SJSA1 (cell line): ENCODE measurements around the gene CARS2. TPM values are rescaled to one million over a fixed set of nuclear protein-coding genes. Genes with fewer than 3 reads are reported as not detected.
A peak's percentile ranks its signal among the peaks of the same experiment; 100 is the strongest.
"Not testable (repeated sequence)": the region's sequence is repeated elsewhere in the genome, so short reads cannot be mapped to it uniquely, and the experiment has no call there.

Experiments used
- DNase-seq, 2 experiments: peaks; one replicate each; pipeline ENCODE4 v3.0.0-alpha.2; 2015 to 2020; ENCODE audit warnings: low spot score in 2 of 2, low read depth in 1 of 2
- H3K27ac ChIP-seq: fragments of 250-450 bp; sonication (Bioruptor Pico); 2 replicates; pipeline ENCODE4 v1.5.1; 2020; ENCODE audit warnings: mild to moderate bottlenecking, moderate library complexity
- H3K27me3 ChIP-seq: fragments of 250-450 bp; sonication (Bioruptor Pico); replicated peaks from 2 replicates; pipeline ENCODE4 v1.5.1; 2020; ENCODE audit warnings: mild to moderate bottlenecking, moderate library complexity
- H3K36me3 ChIP-seq: fragments of 250-450 bp; sonication (Bioruptor Pico); 2 replicates; pipeline ENCODE4 v1.5.1; 2020; ENCODE audit warnings: mild to moderate bottlenecking
- H3K4me1 ChIP-seq: fragments of 250-450 bp; sonication (Bioruptor Pico); replicated peaks from 2 replicates; pipeline ENCODE4 v1.6.1; 2021; ENCODE audit warnings: mild to moderate bottlenecking
- H3K4me3 ChIP-seq: fragments of 250-450 bp; sonication (Bioruptor Pico); 2 replicates; pipeline ENCODE4 v1.5.1; 2020; ENCODE audit warnings: mild to moderate bottlenecking
- H3K9me3 ChIP-seq: fragments of 250-450 bp; sonication (Bioruptor Pico); replicated peaks from 2 replicates; pipeline ENCODE4 v1.5.1; 2020; ENCODE audit warnings: mild to moderate bottlenecking
- total RNA-seq: library from RNA; depleted of rRNA; stranded (reverse); fragments of >200 nt; shearing (Covaris generic); gene quantifications from 2 replicates; pipeline ENCODE4 v1.2.3, GENCODE V29; 2014

The CARS2 gene
- total RNA-seq, 1 experiment from 2014 or later = 360 TPM

GRCh38 chr13:110700641-110701040 is 5.3 kb downstream of the CARS2 start:
- no peak for DNase-seq
- Histone ChIP-seq H3K4me3 (no peak overlapping the region), H3K27me3 (no peaks in the 10 kb centered on the region), H3K36me3 (peaks cover 93% of the 10 kb centered on the region), H3K9me3 (no peaks in the 10 kb centered on the region), H3K27ac (no peak overlapping the region), H3K4me1 (peaks cover 11% of the 10 kb centered on the region)

- H3K27ac ChIP-seq = no peak overlapping the region
- H3K4me1 ChIP-seq = peaks cover 9% of the 10 kb centered on the region
- no peak overlapping the region for H3K4me3 ChIP-seq
- H3K27me3 ChIP-seq = no peaks in the 10 kb centered on the region
- DNase-seq = peak in 1 of 2 experiments; percentile 76
- H3K9me3 ChIP-seq = no peaks in the 10 kb centered on the region
- H3K36me3 ChIP-seq = peaks cover 95% of the 10 kb centered on the region
Measured at GRCh38 chr13:110700186-110700585, 5.7 kb downstream of the CARS2 start.

- no peaks in the 10 kb centered on the region for H3K9me3 ChIP-seq
- peak in 1 of 2 experiments; percentile 69 for DNase-seq
- peaks cover 2% of the 10 kb centered on the region for H3K4me1 ChIP-seq
- H3K27me3 ChIP-seq = no peaks in the 10 kb centered on the region
- H3K27ac ChIP-seq = no peak overlapping the region
- H3K4me3 ChIP-seq = no peak overlapping the region
- H3K36me3 ChIP-seq = peaks cover 96% of the 10 kb centered on the region
Measured at GRCh38 chr13:110699148-110700145, 6.5 kb downstream of the CARS2 start.

GRCh38 chr13:110698689-110699088 is 7.2 kb downstream of the CARS2 start:
- H3K9me3 ChIP-seq = no peaks in the 10 kb centered on the region
- DNase-seq = peak in 1 of 2 experiments; percentile 55
- no peaks in the 10 kb centered on the region for H3K4me1 ChIP-seq
- H3K4me3 ChIP-seq = no peak overlapping the region
- no peak overlapping the region for H3K27ac ChIP-seq
- H3K27me3 ChIP-seq = no peaks in the 10 kb centered on the region
- peaks cover 96% of the 10 kb centered on the region for H3K36me3 ChIP-seq

GRCh38 chr13:110697842-110698241 is 8.1 kb downstream of the CARS2 start:
- Histone ChIP-seq H3K27ac (no peak overlapping the region), H3K4me3 (no peak overlapping the region), H3K9me3 (no peaks in the 10 kb centered on the region), H3K36me3 (peaks cover 94% of the 10 kb centered on the region), H3K4me1 (no peaks in the 10 kb centered on the region), H3K27me3 (no peaks in the 10 kb centered on the region)
- DNase-seq = peak in 1 of 2 experiments; percentile 56

- Histone ChIP-seq H3K9me3 (no peaks in the 10 kb centered on the region), H3K36me3 (peaks cover 86% of the 10 kb centered on the region), H3K4me1 (no peaks in the 10 kb centered on the region), H3K27me3 (no peaks in the 10 kb centered on the region), H3K4me3 (no peak overlapping the region), H3K27ac (no peak overlapping the region)
- peak in 1 of 2 experiments; percentile 73 for DNase-seq
Measured at GRCh38 chr13:110696776-110697175, 9.1 kb downstream of the CARS2 start.

- H3K27ac ChIP-seq, H3K9me3 ChIP-seq, H3K27me3 ChIP-seq, H3K4me3 ChIP-seq, H3K4me1 ChIP-seq: not testable (repeated sequence)
- peak in 1 of 2 experiments; percentile 61 for DNase-seq
- H3K36me3 ChIP-seq = peaks cover 85% of the 10 kb centered on the region
Measured at GRCh38 chr13:110695774-110696173, 10.1 kb downstream of the CARS2 start.

GRCh38 chr13:110690516-110690915 is 15.4 kb downstream of the CARS2 start:
- Histone ChIP-seq H3K27me3 (no peaks in the 10 kb centered on the region), H3K4me3 (no peak overlapping the region), H3K9me3 (no peaks in the 10 kb centered on the region), H3K36me3 (peaks cover 83% of the 10 kb centered on the region), H3K27ac (no peak overlapping the region), H3K4me1 (peaks cover under 1% of the 10 kb centered on the region; the same call in 1 of the 2 replicates)
- DNase-seq = peak in 1 of 2 experiments; percentile 70

GRCh38 chr13:110689711-110690110 is 16.2 kb downstream of the CARS2 start:
- Histone ChIP-seq H3K4me3 (no peak overlapping the region), H3K27ac (no peak overlapping the region), H3K4me1 (peaks cover 3% of the 10 kb centered on the region; the same call in 1 of the 2 replicates), H3K9me3 (no peaks in the 10 kb centered on the region), H3K27me3 (no peaks in the 10 kb centered on the region), H3K36me3 (peaks cover 85% of the 10 kb centered on the region)
- DNase-seq = peak in 1 of 2 experiments; percentile 65

GRCh38 chr13:110689041-110689440 is 16.9 kb downstream of the CARS2 start:
- Histone ChIP-seq H3K4me1 (peaks cover 3% of the 10 kb centered on the region; the same call in 1 of the 2 replicates), H3K9me3 (no peaks in the 10 kb centered on the region), H3K4me3 (no peak overlapping the region), H3K36me3 (peaks cover 85% of the 10 kb centered on the region), H3K27ac (no peak overlapping the region), H3K27me3 (no peaks in the 10 kb centered on the region)
- peak in 1 of 2 experiments; percentile 71 for DNase-seq

- no peak overlapping the region for H3K4me3 ChIP-seq
- no peaks in the 10 kb centered on the region for H3K9me3 ChIP-seq
- H3K27ac ChIP-seq = no peak overlapping the region
- H3K4me1 ChIP-seq = peaks cover 3% of the 10 kb centered on the region; the same call in 1 of the 2 replicates
- H3K36me3 ChIP-seq = peaks cover 88% of the 10 kb centered on the region
- no peaks in the 10 kb centered on the region for H3K27me3 ChIP-seq
- DNase-seq = peak in 1 of 2 experiments; percentile 72
Measured at GRCh38 chr13:110687736-110688135, 18.2 kb downstream of the CARS2 start.

- H3K36me3 ChIP-seq = peaks cover 96% of the 10 kb centered on the region
- H3K27me3 ChIP-seq = no peaks in the 10 kb centered on the region
- DNase-seq = peak; percentile 59 to 74
- H3K27ac ChIP-seq = no peak overlapping the region
- H3K9me3 ChIP-seq = no peaks in the 10 kb centered on the region
- peaks cover 3% of the 10 kb centered on the region; the same call in 1 of the 2 replicates for H3K4me1 ChIP-seq
- no peak overlapping the region for H3K4me3 ChIP-seq
Measured at GRCh38 chr13:110685305-110686020, 20.5 kb downstream of the CARS2 start.

- Histone ChIP-seq H3K9me3 (no peaks in the 10 kb centered on the region), H3K27me3 (no peaks in the 10 kb centered on the region), H3K4me3 (no peak overlapping the region), H3K36me3 (peaks cover 98% of the 10 kb centered on the region), H3K27ac (no peak overlapping the region), H3K4me1 (peaks cover 3% of the 10 kb centered on the region; the same call in 1 of the 2 replicates)
- DNase-seq = peak in 1 of 2 experiments; percentile 66
Measured at GRCh38 chr13:110684388-110685056, 21.4 kb downstream of the CARS2 start.
